Thyroid gland (tissue), 4 donors: Measurements from ENCODE around the gene FYN.

Experiments
- POLR2A ChIP-seq, 2 donors: fragments of 450-650 bp; IDR thresholded peaks; one replicate each; pipeline ENCODE4 v1.6.1; 2017; ENCODE audit warnings: antibody characterized with exemption in 2 of 2, mild to moderate bottlenecking in 2 of 2, moderate library complexity in 1 of 2
- TF ChIP-seq, protein P1 (sequence below), 6 experiments: fragments of 200-600 bp in 3 of 6; fragments of 450-650 bp in 3 of 6; sonication (generic) in 3 of 6; IDR thresholded peaks; one replicate each; pipeline ENCODE4 v1.5.1; 2016 to 2019; ENCODE audit warnings: antibody characterized with exemption in 6 of 6, mild to moderate bottlenecking in 2 of 6, inconsistent platforms in 1 of 6, moderate library complexity in 1 of 6

DNA sequence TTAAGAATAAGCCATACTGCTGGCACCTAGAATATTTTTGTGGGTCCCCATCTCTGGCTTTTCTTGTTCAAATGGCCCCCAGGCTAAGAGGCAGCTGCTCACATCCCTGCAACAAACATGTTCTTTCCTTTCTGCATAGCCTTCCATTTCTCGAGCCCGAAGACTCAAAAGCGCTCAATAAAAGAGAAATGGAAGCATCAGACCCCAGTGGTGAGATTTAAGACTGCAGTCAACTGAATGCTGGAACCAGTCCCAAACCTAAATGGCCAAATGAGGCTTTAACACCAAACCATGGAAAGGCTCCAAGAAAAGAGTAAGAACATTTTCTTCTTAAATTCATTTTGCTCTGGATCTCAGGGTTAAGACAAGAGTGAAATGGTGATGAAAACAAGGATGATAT lies 145.4 kb downstream of the FYN start:
- TF ChIP-seq, protein P1, sequence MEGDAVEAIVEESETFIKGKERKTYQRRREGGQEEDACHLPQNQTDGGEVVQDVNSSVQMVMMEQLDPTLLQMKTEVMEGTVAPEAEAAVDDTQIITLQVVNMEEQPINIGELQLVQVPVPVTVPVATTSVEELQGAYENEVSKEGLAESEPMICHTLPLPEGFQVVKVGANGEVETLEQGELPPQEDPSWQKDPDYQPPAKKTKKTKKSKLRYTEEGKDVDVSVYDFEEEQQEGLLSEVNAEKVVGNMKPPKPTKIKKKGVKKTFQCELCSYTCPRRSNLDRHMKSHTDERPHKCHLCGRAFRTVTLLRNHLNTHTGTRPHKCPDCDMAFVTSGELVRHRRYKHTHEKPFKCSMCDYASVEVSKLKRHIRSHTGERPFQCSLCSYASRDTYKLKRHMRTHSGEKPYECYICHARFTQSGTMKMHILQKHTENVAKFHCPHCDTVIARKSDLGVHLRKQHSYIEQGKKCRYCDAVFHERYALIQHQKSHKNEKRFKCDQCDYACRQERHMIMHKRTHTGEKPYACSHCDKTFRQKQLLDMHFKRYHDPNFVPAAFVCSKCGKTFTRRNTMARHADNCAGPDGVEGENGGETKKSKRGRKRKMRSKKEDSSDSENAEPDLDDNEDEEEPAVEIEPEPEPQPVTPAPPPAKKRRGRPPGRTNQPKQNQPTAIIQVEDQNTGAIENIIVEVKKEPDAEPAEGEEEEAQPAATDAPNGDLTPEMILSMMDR (IDR thresholded peaks at IDR 0.05) = peak in 4 of 6 experiments; percentile 10 to 39 (median 26)
- TF ChIP-seq POLR2A (IDR thresholded peaks at IDR 0.05) = no peak
